ENCODE results near the gene EDN2. TPM values are rescaled to one million over a fixed set of nuclear protein-coding genes. Genes with fewer than 3 reads are reported as not detected.

The EDN2 gene
- total RNA-seq, 1 donor from 2014 or later: 9.3 TPM

DNA sequence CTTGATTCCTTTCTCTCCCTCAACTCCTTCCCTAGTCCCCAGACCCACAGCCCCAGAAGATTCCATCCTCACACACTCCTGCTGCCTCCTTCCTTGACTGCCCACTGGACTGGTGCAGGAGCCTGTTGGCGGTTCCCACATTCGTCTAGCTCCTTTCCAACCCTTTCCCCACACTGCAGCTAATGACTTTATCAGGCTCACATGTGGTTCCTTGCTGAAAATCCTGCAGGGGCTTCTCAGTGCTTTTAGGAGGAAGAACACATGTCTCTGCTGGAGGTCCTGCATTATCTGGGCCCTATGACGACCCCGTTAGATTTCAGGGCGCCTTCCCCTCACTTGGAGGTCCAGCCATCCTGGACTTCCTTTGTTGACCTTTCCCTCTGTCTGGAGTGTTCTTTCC, 50.2 kb downstream of the EDN2 start:
- no peak overlapping the region for H3K4me3 ChIP-seq
- H3K9me3 ChIP-seq: no peaks in the 10 kb centered on the region
- H3K27ac ChIP-seq: no peak overlapping the region
- DNase-seq (ENCODE audit: extremely low spot score in 2 of 2): no peak
- H3K36me3 ChIP-seq: no peaks in the 10 kb centered on the region
- peaks cover 32% of the 10 kb centered on the region for H3K4me1 ChIP-seq
- no peaks in the 10 kb centered on the region for H3K27me3 ChIP-seq
- intact Hi-C loops (cut with DNase I): no loop called here
- no peak for TF ChIP-seq POLR2AphosphoS5 (IDR thresholded peaks at IDR 0.05; ENCODE audit: insufficient read depth in 1 of 2, low read depth in 1 of 2)
- TF ChIP-seq, protein P1, sequence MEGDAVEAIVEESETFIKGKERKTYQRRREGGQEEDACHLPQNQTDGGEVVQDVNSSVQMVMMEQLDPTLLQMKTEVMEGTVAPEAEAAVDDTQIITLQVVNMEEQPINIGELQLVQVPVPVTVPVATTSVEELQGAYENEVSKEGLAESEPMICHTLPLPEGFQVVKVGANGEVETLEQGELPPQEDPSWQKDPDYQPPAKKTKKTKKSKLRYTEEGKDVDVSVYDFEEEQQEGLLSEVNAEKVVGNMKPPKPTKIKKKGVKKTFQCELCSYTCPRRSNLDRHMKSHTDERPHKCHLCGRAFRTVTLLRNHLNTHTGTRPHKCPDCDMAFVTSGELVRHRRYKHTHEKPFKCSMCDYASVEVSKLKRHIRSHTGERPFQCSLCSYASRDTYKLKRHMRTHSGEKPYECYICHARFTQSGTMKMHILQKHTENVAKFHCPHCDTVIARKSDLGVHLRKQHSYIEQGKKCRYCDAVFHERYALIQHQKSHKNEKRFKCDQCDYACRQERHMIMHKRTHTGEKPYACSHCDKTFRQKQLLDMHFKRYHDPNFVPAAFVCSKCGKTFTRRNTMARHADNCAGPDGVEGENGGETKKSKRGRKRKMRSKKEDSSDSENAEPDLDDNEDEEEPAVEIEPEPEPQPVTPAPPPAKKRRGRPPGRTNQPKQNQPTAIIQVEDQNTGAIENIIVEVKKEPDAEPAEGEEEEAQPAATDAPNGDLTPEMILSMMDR (IDR thresholded peaks at IDR 0.05): no peak
- TF ChIP-seq POLR2A (IDR thresholded peaks at IDR 0.05): no peak

DNA sequence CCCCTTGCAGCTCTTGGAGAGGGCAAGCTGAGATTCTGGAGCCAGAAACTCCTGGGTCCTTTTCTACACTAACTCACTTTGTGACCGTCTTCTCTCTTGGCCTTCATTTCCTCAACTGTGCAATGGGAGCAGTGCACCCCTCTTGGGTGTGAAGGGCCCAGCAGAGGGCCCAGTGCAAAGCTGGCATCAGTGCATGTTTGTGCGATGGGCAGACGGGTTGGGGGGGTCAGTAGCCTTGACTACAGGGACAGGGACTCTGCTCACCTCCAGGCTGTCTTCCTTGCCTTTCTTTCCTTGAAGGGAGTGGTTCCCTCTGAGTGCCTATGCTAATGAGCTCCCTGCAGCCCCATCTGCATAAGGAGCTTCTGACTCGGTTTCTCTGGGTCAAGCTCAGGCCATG, 51.0 kb downstream of the EDN2 start:
- Histone ChIP-seq H3K9me3 (no peaks in the 10 kb centered on the region), H3K36me3 (no peaks in the 10 kb centered on the region), H3K4me1 (peaks cover 36% of the 10 kb centered on the region), H3K27me3 (no peaks in the 10 kb centered on the region), H3K27ac (peak overlapping the region; percentile 75), H3K4me3 (no peak overlapping the region)
- intact Hi-C loops (cut with DNase I): no loop called here
- no peak for DNase-seq (ENCODE audit: extremely low spot score in 2 of 2)
- TF ChIP-seq, protein P1 (IDR thresholded peaks at IDR 0.05): no peak
- TF ChIP-seq POLR2A (IDR thresholded peaks at IDR 0.05) (no peak), POLR2AphosphoS5 (IDR thresholded peaks at IDR 0.05; ENCODE audit: insufficient read depth in 1 of 2, low read depth in 1 of 2) (no peak)

DNA sequence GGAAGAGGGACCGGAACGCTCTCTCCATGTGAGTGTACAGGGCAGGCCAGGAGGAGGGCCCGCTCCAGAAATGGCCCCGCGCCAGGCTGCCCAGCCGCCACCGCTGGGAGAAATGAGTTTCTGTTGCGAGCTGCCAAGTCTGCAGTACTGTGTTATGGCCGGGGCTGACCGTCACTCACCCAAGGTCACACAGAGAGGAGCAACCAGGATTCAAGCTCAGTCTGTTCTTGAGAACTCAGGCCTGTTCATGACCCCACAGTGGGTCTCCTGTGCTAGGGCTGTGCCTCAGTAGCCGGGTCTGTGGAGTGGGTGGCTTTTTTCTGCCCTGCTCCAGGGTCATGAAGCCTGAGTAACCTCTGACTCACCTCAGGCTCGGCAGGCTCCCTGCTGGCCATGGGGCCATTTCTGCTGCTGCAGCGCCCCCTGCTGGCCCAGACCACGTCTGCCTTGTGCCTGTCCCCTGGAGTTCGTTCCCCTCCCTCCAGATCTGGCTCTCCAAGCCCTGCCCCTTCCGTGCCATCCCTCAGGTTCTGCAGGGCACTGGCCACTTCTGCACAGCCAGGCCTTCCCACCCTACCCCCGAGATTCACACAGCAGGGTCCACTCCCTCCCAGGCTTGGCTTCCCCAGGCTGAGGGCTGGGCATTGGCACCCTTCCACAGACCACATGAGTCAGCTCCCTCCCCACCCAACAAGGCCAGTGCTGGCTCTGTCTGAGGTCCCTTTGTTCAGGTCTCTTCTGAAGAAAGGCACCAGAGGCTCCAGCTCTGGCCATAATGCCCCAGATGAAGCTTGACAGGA, 51.8 kb downstream of the EDN2 start:
- H3K4me3 ChIP-seq: no peak overlapping the region
- intact Hi-C loops (cut with DNase I): no loop called here

DNA sequence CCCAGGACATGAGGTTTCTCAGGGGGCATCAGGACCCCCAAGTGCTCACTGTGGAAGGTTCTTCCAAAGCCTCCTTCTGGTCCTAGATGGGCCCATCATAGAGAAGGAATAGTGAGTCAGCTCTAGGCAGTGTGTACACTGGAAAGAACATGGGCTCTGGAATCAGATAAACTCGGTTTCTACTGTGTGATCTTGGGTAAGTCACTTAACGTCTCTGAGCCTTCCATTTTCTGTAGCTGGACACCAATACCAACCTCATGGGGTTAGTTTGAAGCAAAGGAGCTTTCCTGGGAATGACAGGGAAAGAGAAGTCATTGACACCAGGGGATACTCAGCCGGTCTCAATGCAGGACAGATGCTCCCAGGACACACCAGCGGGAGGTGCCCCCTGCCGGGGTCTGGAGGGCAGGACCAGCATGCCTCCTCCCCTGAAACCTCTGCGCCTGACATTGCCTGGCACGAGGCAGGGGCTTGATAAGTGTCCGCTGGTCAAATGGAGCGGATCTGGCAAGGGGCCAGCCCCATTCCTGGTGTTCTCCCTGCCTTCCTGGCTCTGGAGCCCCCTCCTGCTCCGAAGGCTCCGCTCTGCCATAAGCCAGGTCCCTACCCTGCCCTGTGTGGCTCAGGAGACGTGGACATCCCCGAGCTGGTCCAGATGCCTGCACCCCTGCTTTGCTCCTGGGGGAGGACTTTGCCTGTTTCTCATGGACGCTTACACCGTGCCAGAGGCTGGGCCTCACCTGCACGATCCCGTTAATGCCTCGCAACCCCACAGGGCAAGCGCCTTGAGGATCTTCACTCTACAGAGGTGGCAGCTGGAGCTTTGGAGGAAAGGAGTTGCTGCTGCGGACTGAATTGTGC, 52.8 kb downstream of the EDN2 start:
- Histone ChIP-seq H3K4me1 (peaks cover 33% of the 10 kb centered on the region), H3K36me3 (no peaks in the 10 kb centered on the region), H3K27ac (peak overlapping the region; percentile 75), H3K4me3 (no peak overlapping the region), H3K9me3 (no peaks in the 10 kb centered on the region), H3K27me3 (no peaks in the 10 kb centered on the region)
- DNase-seq (ENCODE audit: extremely low spot score in 2 of 2): no peak
- intact Hi-C loops (cut with DNase I): no loop called here
- TF ChIP-seq, protein P1 (IDR thresholded peaks at IDR 0.05): no peak
- no peak for TF ChIP-seq POLR2AphosphoS5 (IDR thresholded peaks at IDR 0.05; ENCODE audit: insufficient read depth in 1 of 2, low read depth in 1 of 2)
- TF ChIP-seq POLR2A (IDR thresholded peaks at IDR 0.05): no peak

More for the DNA sequence above, 51.8 kb downstream of the EDN2 start:
- H3K27ac ChIP-seq: peak overlapping the region; percentile 75
- H3K27me3 ChIP-seq: no peaks in the 10 kb centered on the region
- no peak for DNase-seq (ENCODE audit: extremely low spot score in 2 of 2)
- peaks cover 36% of the 10 kb centered on the region for H3K4me1 ChIP-seq
- H3K36me3 ChIP-seq: no peaks in the 10 kb centered on the region
- no peaks in the 10 kb centered on the region for H3K9me3 ChIP-seq
- TF ChIP-seq POLR2A (IDR thresholded peaks at IDR 0.05): no peak
- TF ChIP-seq, protein P1 (IDR thresholded peaks at IDR 0.05): peak; percentile 83 to 94 (median 83)
- TF ChIP-seq POLR2AphosphoS5 (IDR thresholded peaks at IDR 0.05; ENCODE audit: insufficient read depth in 1 of 2, low read depth in 1 of 2): peak; percentile 13 to 50
